ENCODE data around the gene NEUROG2.

- no peak for TF ChIP-seq EZH2phosphoT487 (IDR thresholded peaks at IDR 0.05; ENCODE audit: borderline replicate concordance, low read length)
- TF ChIP-seq CTCF (conservative IDR thresholded peaks at IDR 0.05; ENCODE audit: low read depth, low read length), result no peak
- no peak for TF ChIP-seq EZH2 (IDR thresholded peaks at IDR 0.05; ENCODE audit: low read length, unreplicated experiment)
Observed at GRCh38 chr4:112517067-112517634, 1.2 kb upstream of the NEUROG2 start.
